ENCODE results near the gene PARP11.

GRCh38 chr12:3863756-3864155 lies 9.4 kb downstream of the PARP11 start:
- TF ChIP-seq CTCF (IDR thresholded peaks at IDR 0.05; ENCODE audit: low read depth, low read length, poor library complexity, severe bottlenecking): no peak
- TF ChIP-seq EZH2phosphoT487 (IDR thresholded peaks at IDR 0.05; ENCODE audit: borderline replicate concordance, low read length): no peak
